GM12865 (cell line): ENCODE measurements around the gene MOV10.
A peak's percentile ranks its signal among the peaks of the same experiment; 100 is the strongest.

Experiments used
- DNase-seq: peaks from one replicate; pipeline ENCODE4 v3.0.0; 2010; ENCODE audit warnings: low read depth
- H3K4me3 ChIP-seq: 2 replicates; pipeline ENCODE4 v1.5.1; 2011; ENCODE audit warnings: mild to moderate bottlenecking, low read depth, low read length, control low read depth
- TF ChIP-seq, protein P1 (sequence below): IDR thresholded peaks from 2 replicates; pipeline ENCODE4 v1.5.1; 2011; ENCODE audit warnings: low read length, control low read depth, low read depth, inconsistent platforms; ENCODE audit not compliant: insufficient read depth; ENCODE audit errors: missing control alignments

Gene MOV10

DNA sequence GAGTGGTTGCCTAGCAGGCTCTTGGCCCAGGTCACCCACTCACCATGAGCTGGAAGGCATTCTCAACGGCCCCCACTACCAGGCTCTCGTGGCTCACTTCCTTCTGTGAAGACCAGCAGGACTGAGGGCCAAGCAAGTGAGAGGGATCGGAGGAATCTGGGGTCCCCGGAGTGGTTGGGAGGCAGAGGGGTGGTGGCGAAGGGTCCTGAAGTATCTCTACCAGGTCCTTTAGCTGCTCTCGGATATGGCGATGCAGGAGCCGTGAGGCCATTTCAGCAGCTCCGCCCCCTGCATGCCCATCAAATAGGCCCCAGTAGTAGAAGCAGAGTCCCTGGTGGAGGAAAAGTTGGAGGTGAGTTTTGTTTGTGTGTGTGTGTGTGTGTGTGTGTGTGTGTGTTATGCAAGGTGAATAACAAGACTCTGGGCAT is 38.3 kb downstream of the MOV10 start:
- no peak for DNase-seq
- TF ChIP-seq, protein P1, sequence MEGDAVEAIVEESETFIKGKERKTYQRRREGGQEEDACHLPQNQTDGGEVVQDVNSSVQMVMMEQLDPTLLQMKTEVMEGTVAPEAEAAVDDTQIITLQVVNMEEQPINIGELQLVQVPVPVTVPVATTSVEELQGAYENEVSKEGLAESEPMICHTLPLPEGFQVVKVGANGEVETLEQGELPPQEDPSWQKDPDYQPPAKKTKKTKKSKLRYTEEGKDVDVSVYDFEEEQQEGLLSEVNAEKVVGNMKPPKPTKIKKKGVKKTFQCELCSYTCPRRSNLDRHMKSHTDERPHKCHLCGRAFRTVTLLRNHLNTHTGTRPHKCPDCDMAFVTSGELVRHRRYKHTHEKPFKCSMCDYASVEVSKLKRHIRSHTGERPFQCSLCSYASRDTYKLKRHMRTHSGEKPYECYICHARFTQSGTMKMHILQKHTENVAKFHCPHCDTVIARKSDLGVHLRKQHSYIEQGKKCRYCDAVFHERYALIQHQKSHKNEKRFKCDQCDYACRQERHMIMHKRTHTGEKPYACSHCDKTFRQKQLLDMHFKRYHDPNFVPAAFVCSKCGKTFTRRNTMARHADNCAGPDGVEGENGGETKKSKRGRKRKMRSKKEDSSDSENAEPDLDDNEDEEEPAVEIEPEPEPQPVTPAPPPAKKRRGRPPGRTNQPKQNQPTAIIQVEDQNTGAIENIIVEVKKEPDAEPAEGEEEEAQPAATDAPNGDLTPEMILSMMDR, result no peak
- H3K4me3 ChIP-seq, result no peak overlapping the region

DNA sequence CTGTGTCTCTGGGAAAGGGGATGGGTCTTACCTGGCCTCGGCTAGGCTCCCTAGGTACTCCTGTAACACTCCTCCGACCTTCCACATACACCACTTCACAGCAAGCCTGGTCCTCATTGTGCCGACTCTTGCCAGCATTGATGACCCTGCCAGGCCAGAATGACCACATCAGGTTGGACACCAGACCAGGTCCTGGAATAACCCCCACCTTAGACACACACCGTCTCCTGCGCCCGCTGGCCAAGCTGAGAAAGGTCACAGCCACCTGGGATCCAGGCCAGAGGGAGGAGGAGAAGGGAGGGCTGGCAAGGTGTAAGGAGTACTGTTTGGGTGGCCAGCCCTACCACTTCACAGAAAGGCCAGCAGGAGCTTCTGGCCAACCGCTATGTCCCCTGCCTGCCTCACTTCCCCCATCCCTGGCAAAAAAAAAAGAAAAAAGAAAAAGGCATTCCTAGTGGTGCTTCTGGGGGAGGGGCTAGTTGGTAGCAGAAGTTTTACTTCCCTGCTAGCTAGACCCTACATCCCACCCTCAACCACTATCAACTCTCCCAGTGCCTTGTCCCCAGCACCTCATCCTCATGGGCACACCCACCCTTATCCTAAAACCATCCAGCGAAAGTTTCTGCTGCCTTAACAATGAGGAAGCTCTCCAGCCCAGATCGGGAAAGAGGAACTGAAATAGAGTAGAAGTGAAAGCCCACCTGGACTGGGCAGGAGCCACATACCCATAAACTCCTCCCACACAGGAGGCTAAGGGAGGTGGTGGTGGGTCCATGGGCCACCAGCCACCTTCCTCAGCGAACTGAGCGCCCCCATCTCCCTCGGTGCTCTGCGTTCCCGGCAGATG is 39.2 kb downstream of the MOV10 start:
- TF ChIP-seq, protein P1, result no peak
- peak; percentile 60 for DNase-seq
- H3K4me3 ChIP-seq, result peak overlapping the region; percentile 55

DNA sequence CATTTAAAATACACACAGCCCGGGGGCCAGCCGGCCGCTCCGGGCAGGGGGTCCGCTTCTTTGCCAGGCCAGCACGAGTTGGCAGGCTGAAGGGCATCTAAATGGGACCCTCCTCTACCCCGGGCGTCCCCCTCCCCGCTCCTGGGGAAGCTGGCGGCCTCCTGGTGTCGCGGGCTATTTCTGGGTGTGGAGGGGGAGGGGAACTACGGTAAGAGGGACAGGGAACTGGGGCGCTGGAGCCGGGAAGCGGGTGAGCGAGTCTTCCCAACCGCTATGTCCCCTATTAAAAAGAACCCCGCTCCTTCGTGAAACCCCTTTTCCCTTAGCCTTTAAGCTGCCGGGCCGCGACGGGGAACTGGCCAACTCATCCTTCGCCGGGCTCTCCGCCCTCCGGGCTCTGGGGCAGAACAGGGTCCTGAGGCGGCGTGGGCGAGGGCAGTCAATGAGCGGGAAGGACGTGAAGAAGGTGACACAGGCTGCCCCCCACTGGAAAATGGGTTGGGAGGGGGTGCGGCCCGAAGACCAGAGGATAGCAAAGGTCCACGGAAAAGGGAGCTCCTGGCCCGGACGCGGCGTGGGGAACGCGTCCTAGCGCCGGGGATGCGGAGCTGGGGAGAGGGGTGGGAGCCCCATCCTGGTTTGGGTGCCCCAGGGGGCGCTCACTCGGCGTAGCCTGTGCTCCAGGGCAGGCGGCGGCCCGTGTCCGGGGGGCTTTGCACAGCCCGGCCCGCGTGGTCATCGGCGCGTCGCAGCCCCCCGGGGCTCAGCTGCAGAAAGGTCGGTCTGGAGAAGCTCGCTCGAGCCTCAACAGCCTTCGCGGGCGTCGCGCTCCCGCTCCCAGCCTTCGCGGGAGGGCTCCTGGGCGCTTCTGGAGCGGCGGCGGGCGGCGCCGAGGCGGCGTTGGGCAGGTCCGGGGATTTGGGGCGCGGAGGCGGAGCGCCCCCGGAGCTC is 40.1 kb downstream of the MOV10 start:
- peak overlapping the region; percentile 55 for H3K4me3 ChIP-seq
- TF ChIP-seq, protein P1, result no peak
- DNase-seq, result no peak

DNA sequence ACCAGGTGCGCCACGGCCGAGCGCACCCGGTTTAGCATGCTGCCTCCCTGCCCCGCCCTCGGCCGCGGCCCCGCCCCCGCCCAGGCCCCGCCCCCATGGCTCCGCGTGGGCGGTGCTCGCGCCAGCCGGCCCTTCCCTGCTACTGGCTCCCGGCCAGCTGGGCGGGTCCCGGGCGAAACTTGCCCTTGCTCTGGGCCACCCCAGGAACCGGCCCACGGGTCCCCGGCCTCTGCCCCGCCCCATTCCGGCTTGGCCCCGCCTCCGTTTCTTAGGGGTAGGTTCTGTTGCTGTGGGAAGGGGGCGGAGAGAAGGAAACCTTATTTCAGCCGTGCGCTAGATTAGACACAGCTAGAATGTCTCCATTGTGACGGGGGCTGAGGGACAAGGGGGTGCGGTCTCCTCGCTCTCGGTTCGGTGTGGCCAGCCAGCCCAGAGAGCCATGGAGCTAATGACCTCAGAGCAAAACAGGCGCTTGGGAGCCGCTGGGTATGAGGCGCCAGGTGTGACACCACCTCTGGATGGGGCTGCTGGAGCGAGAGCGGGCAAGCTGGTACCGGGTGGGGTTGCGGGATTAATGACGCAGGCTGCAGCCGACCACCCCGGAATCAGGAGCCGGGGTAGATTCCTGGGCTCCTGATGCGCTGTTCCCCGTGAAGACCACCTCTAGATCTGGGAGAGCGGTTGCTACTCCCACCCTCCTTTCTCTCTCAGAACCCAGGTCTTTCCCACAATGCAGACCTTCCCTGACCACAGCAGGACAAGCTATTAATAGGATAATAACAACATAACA is 41.0 kb downstream of the MOV10 start, which contains the start of gene PPM1J:
TSS of gene PPM1J (minus strand) at position 69 of the 790 bp plus-strand sequence. CDS start at position 38, 31 bp downstream.
- TF ChIP-seq, protein P1, result no peak
- H3K4me3 ChIP-seq, result peak within 1 kb of the TSS; percentile 77
- DNase-seq, result peak; percentile 96

DNA sequence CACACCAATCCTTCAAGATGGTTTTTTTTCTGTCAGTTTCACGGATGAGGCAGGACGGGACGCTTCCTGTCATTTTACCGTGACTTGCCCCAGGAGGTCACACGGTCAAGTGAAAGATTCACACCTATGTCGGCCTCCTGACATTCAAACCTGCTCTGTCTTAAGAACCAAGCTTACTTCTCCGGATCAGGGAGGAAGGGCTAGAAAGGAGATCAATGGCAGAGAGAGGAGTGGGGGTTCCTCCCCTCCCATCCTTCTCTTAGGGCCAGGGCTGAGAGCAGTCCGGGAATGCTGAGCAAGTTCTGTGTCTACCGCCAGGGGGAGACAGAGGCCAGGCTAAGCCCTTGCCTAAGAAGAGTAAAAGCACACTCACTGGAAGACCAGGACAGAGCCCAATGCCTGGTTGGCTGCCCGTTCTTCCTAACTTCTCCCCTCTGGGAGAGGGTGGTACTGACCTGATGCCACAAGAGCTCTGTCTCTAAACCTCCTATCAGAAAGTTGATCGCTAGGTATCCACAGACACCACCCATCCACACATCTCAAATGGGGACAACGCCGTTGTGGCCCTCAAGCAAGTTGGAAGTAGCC is 41.8 kb downstream of the MOV10 start:
- TF ChIP-seq, protein P1, result peak; percentile 97
- DNase-seq, result peak; percentile 88
- peak overlapping the region; percentile 77 for H3K4me3 ChIP-seq
